ENCODE results near the gene PIM2. TPM values are rescaled to one million over a fixed set of nuclear protein-coding genes. Genes with fewer than 3 reads are reported as not detected.

PIM2 gene
- total and polyA plus RNA-seq, 7 donors, result 2.4 to 42.0 (median 6.6) TPM

GRCh38 chrX:48933757-48934156 lies 14.9 kb upstream of the PIM2 start:
- no peak for DNase-seq
- Histone ChIP-seq H3K9me3 (no peaks in the 10 kb centered on the region), H3K4me3 (no peak overlapping the region), H3K4me1 (peaks cover 0 to 13% (median 3%) of the 10 kb centered on the region in 4 donors), H3K27me3 (no peaks in the 10 kb centered on the region), H3K27ac (no peak overlapping the region), H3K36me3 (peaks cover 0 to 34% (median 6%) of the 10 kb centered on the region in 4 donors)
- no peak for TF ChIP-seq POLR2A (IDR thresholded peaks at IDR 0.05)
- no peak for TF ChIP-seq EP300 (IDR thresholded peaks at IDR 0.05)
- no peak for TF ChIP-seq CTCF (IDR thresholded peaks at IDR 0.05)
- no peak for TF ChIP-seq POLR2AphosphoS5 (IDR thresholded peaks at IDR 0.05)
- WGBS, 2 donors, result 70 to 95% methylated on average over 2 of the region's 2 CpGs
- intact Hi-C loops (cut with DNase I), result no loop called here

DNA sequence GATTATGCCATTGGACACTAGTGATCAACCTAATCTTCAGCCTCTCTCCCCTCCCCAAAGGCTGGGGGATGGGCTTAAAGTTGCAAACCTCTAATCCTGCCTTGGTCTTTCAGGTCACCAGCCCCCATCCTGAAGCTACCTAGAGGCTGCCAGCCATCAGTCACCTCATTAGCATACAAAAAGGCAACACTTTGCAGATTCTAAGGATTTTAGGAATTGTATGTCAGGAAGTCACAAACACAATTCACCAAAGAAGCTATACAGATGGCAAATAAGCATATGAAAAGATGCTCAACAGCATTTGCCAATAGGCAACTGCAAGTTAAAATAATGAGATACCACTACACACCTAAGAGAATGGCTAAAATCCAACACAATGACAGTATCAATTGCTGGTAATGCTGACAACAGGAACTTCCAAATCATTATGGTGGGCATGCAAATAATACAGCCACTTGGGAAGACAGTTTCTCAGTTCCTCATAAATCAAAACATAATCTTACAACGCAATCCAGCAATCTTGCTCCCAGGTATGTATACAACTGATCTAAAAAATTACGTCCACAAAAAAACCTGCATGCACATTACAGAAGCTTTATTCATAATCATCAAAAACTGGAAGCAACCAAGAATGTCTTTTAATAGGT lies 9.0 kb upstream of the PIM2 start:
- Histone ChIP-seq H3K4me1 (no peaks in the 10 kb centered on the region), H3K36me3 (peaks cover 0 to 47% (median 7%) of the 10 kb centered on the region in 4 donors), H3K27me3 (no peaks in the 10 kb centered on the region), H3K4me3 (no peak overlapping the region), H3K9me3 (no peaks in the 10 kb centered on the region), H3K27ac (no peak overlapping the region)
- DNase-seq, result no peak
- intact Hi-C loops (cut with DNase I), result no loop called here
- 74 to 79% methylated on average over 2 of the region's 2 CpGs for WGBS, 2 donors
- no peak for TF ChIP-seq POLR2A (IDR thresholded peaks at IDR 0.05)
- TF ChIP-seq POLR2AphosphoS5 (IDR thresholded peaks at IDR 0.05), result no peak
- TF ChIP-seq CTCF (IDR thresholded peaks at IDR 0.05), result no peak
- TF ChIP-seq EP300 (IDR thresholded peaks at IDR 0.05), result no peak

- no peaks in the 10 kb centered on the region for H3K27me3 ChIP-seq
- no peak overlapping the region for H3K27ac ChIP-seq
- no peaks in the 10 kb centered on the region for H3K9me3 ChIP-seq
- WGBS, 2 donors, result 94 to 96% methylated on average over 5 of the region's 5 CpGs
- TF ChIP-seq CTCF (IDR thresholded peaks at IDR 0.05) (no peak), POLR2AphosphoS5 (IDR thresholded peaks at IDR 0.05) (no peak), POLR2A (IDR thresholded peaks at IDR 0.05) (no peak), EP300 (IDR thresholded peaks at IDR 0.05) (no peak)
- H3K4me1 ChIP-seq, result no peaks in the 10 kb centered on the region
- no peak for DNase-seq
- H3K36me3 ChIP-seq, result peaks cover 0 to 47% (median 9%) of the 10 kb centered on the region in 4 donors
- intact Hi-C loops (cut with DNase I), result no loop called here
- H3K4me3 ChIP-seq, result no peak overlapping the region
These were observed 8.3 kb upstream of the PIM2 start for GRCh38 chrX:48927123-48927522.

- Histone ChIP-seq H3K9me3 (no peaks in the 10 kb centered on the region), H3K27me3 (no peaks in the 10 kb centered on the region), H3K4me1 (peaks cover 0 to 6% (median 2%) of the 10 kb centered on the region in 4 donors), H3K36me3 (peaks cover 0 to 41% (median 9%) of the 10 kb centered on the region in 4 donors), H3K4me3 (no peak overlapping the region), H3K27ac (no peak overlapping the region)
- DNase-seq, result no peak
- intact Hi-C loops (cut with DNase I), result no loop called here
- TF ChIP-seq CTCF (IDR thresholded peaks at IDR 0.05), result no peak
- TF ChIP-seq POLR2AphosphoS5 (IDR thresholded peaks at IDR 0.05), result no peak
- TF ChIP-seq POLR2A (IDR thresholded peaks at IDR 0.05), result no peak
- no peak for TF ChIP-seq EP300 (IDR thresholded peaks at IDR 0.05)
- WGBS, 2 donors, result 80 to 91% methylated on average over 5 of the region's 5 CpGs
These were observed 5.4 kb upstream of the PIM2 start for GRCh38 chrX:48924270-48924669.

GRCh38 chrX:48923771-48924170 lies 4.9 kb upstream of the PIM2 start:
- no peaks in the 10 kb centered on the region for H3K27me3 ChIP-seq
- WGBS, 2 donors, result 95 to 96% methylated on average over 13 of the region's 13 CpGs
- H3K4me1 ChIP-seq, result peaks cover 0 to 7% (median 2%) of the 10 kb centered on the region in 4 donors
- intact Hi-C loops (cut with DNase I), result no loop called here
- no peak for DNase-seq
- no peak overlapping the region for H3K27ac ChIP-seq
- no peaks in the 10 kb centered on the region for H3K9me3 ChIP-seq
- no peak overlapping the region for H3K4me3 ChIP-seq
- TF ChIP-seq EP300 (IDR thresholded peaks at IDR 0.05), result no peak
- no peak for TF ChIP-seq POLR2AphosphoS5 (IDR thresholded peaks at IDR 0.05)
- no peak for TF ChIP-seq CTCF (IDR thresholded peaks at IDR 0.05)
- TF ChIP-seq POLR2A (IDR thresholded peaks at IDR 0.05), result no peak
- H3K36me3 ChIP-seq, result peaks cover 0 to 40% (median 9%) of the 10 kb centered on the region in 4 donors

Measured in sigmoid colon (tissue), 7 donors.